NCI-H1694 (cell line): ENCODE data around the gene GSC2.
"Not testable (repeated sequence)": the region's sequence is repeated elsewhere in the genome, so short reads cannot be mapped to it uniquely, and the experiment has no call there.

Experiments
- DNase-seq: peaks from one replicate; lab custom pipeline; 2025; lab: John Stamatoyannopoulos, UW

The GSC2 gene

DNA sequence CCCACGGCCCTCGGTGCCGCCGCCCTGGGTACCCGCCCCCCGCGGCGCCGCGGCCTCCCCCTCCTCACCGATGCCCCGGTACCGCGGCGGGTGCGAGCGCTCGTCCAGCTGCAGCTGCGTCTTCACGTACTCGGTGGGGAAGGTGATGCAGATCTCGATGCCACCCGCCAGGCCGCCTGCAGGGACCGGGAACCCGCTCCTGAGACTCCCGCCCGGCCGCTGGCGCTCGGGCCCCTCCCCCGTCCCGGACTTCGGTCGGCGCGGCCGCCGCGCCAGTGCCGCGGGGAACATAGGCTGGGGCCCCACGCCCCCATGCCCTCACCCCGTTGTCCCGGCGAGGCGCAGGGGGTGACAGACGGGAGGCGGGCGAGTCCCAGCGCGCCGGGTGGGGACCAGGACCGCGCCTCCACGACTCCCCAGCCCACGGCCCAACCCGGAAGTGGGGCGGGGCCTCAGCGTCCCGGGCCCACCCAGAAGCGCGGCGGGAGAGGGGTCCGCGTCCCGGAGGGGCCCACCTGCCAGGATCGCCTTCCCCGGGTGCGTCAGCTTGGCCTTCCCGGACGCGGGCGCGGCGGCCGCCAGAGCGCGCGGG, 28.1 kb upstream of the GSC2 start:
- DNase-seq, result no peak

DNA sequence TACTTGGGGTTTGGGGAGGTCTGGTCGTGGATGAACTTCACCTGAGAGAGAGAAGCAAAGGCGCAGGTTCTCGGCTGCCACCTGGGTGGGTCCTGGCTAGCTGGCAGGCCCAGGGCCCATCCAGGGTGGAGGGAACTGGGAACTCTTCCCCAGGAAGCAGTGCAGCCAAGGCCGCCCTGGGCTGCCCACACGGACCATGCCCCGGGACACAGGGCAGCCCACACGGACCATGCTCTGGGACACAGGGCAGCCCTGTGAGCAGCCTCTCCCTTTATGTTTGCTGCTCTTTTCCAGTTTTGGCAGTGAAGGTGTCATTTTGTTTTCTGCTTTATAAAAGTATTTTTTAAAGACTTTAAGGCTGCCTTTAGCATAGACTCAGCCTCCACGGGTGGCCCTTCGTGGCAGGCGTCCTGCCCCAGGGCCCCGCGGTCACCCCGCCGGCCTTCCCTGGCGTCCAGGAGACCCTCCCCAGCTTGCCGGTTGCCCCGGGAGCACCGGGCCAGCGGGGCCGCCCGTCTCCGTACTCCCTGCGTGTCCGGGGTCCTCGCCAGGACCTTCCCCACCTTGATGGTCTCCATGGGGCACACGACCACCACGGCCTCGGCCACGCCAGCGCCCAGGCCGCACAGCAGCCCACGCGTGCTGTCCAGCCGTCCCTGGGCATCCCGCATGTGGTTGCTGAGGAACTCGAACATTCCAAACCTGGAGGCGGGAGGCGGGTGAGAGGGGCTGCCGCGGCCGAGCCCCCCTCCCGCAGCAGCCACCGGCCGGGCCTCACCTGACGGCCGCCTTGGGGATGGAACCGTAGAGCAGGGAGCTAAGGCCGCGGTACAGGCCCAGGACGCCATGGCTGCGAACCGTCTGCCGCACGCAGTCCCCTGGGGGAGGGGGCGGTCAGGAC, 27.3 kb upstream of the GSC2 start:
- DNase-seq, result no peak

DNA sequence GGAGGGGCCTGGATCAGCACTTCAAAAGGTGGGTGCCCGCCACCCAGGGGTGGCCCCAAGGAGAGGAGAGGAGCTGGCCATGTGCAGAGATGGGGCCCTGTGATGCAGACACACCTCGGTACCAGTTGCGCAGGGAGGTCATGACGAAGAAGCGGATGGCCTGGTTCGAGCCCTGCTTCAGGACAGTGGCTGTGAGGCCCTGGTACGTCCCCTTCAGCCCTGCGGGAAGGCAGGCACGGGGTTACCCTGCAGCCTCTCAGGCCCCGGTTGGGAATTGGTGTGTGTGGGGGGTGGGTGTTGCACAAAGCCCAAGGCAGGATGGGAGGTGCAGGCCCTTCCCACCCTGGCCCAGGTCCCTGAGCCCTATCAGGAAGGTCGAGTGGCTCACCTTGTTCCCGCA, 26.6 kb upstream of the GSC2 start:
- DNase-seq, result no peak

DNA sequence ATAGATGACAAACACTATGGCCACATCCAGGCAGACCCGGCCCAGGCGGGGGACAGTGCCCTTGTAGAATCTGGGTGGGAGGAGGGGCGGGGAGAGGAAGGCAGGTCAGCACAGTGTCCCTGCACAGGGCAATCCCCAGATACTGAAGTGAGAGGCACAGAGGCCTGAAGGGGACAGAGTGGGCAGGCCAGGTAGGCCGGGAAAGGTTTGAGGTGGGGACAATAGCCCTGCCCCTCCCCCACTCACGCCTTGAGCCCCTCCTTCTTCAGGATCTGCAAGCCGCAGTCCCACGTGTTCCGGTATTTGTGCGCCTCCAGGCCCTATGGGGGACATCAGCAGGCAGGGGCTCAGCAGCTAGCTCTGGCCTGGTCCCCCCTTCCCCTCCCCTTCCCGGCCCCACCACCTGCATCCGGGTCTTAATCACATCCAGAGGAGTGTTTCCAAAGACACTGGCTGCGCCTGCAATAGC, 26.1 kb upstream of the GSC2 start:
- no peak for DNase-seq

DNA sequence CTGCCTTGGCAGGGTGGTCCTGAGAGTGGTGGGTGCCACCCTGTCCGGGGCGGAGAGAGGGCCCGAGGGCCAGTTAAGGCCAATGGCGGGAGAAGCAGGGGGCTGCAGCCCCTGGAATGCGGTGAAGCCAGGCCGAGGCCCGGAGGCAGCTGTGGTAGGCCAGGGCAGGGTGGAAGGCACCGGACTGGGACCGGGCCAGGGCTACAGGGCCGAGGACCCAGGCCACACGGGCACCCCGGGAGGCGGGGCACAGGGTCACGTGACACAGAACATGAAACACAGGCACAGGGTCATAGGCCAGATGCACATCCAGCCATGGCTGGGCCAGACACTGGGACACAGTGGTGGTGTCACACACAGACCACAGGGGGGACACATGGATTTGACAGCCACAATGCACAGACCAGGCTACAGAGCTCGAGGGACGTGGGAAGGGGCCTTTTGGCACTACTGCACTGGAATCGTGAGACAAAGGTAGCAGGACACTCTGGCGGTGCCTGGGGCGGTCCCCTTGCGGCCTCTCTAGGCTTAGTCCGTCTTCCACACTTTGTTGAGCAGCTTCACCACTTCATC, 25.6 kb upstream of the GSC2 start:
- no peak for DNase-seq

DNA sequence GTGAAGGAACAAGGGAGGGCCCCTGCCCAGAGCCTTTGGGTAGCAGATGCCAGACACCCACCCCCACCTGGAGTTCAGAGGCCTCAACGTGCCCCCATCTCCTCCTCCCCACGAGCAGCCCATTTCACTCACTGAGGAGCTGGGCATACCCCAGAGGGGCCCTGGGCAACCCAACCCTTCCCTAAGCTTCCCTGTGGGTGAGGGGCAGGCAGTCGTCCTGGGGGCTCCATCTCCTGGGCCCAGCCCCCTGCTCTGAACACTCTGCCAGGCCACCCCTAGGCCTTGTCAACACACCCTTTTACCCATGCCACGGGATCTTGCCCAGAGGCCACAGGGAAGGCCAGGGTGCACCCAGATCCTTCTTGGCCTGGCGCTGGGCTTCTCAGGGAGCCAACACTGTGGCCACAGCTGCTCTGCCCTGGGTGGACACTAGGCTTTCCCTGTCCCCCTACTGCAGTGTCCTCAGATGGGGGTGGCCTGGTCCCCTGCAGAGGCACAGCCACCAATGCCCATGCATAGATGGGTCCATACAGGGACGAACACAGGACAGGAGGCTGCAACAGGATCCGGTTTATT, 25.0 kb upstream of the GSC2 start:
- no peak for DNase-seq

DNA sequence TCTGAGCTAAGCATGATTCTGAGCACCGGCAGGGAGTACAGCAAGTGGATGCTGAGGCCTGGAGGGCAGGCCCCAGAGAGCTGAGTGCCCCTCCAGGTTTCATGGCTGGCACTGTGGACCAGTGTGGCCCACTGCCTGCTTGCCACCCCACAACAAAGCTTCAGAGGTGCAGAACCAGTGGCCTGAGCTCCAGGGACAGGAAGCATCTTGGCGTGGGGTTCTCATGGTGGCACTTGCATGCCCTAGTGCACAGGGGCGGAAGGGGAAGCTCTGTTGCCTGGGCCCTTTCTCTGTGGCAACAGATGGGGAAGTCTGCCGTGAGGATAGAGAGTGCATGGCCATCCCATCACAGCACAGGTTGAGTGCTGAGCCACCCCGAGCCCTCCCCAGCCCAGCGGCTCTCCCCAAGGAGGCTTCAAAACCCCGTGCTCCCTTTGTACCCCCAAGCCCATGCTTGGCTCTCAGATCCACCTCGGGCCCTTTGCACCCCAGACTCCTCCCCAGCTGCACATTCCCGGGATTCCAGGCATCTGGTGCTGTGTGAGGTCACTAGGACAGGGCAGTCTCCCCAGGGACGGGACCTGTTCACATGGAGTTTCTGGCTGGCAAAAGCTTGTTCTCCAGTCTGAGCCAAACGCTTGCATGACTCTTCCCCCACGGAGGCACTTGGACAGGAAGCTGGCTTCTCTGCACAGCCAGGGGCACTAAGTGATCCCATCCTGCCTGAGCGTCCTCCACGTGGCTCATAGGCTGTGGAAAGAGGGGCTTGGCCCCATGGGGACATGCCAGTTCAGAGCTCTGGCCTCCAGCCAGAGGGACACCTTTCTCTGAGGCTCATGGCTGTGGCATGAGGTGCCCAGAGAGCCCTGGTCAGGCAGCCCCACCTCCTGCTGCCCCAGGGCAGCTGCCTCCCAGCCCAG, 24.3 kb upstream of the GSC2 start:
- DNase-seq, result no peak

DNA sequence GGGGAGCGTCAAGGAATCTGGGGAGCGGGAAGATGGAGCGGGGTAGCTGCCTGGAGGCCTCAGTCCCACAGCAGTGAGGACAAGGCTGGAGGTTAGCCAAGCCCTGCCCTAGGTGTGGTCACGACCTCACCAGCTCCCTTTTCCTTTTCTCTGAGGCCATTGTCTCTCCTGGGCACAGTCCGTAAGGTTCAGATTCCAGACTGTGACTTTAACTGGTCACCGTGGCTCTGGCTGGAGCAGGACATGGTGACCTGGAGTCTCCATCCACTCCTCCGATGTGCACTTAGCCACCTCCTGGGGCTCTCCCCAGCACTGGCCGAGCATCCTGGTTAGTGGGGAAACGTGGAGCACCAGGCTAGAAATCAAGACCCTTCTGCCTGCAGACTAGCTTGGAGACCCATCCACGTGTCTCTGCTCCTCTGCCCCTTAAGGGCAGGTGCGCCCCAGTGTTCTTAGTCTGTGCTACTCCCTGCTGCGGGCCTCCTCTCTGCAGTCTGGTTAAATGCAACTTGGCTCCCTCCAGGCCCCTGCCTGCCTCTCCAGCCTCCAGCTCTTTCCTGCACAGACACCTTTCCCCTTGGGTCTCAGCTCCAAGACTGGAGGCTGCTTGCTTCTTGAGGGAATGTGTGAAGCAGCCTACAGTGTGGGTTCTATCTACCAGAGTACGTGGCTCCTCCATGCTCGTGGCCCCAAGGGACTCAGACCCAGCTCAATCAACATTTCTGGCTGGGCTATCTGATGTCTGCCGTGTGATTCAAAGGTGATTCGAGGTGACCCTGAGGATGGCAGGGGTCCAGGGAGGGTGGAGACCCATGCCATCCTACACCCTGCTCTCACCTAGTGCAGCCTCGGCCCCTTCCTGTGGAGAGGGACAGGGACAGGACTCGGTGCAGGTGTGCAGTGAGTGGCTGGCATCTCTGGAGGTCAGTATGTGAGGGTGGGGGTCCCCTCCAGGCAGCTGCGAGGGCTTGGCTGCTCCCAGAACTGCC, 23.2 kb upstream of the GSC2 start:
- no peak for DNase-seq

DNA sequence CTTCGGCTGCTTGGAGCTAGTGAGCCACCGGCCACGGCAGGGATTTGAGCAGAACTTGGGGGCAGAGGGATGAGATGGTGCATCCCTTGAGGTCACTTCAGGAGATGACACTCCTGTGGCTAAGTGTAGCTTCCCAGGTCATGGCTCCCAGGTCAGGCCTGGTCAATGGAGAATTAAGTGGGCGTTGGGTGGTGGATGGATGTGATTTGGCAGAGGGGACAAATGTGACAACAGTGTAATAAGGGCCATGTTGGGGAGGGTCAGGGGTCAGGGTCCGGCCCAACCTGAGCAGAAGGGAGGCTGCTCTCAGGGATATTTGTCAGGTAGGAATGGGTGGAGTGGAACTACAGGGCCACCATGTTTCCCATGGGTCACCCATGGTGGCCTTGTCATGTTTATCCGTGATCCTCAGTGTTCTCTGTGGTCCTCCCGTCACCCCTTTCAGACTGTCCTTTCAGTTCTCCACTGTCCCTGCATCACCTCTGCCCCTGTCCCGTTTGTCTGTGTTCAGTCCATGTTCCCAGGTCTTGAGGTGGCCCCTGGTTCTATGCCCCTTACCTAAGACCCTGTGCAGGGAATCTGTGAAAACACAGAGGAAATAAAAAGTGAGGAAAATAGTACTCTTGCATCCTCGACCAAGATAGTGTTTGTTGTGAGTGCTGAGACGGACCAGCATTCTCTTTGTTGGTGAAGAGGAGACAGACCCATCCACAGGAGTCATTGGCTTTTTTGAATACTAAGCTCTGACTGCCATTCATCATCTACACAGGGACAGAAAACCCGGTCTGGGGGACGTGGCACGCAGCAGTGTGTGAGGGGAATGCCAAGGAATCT, 22.3 kb upstream of the GSC2 start:
- DNase-seq, result no peak

DNA sequence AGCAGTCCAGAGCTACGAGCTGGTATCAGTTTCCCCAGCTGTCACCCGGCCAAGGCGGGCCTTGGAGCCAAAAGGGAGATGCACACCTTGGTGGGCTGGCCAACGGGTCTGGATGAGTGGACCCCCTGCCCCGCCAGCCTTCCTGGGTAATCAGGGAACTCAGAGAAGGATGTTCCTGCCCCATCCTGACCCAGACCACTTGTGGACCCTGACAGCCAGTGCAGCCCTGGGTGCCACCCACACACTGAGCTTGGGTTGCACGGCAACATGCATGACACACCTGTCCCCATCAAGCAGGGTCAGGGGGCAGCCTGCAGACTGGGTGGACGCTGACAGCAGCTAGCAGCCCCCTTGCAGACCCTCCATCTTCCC, 19.8 kb upstream of the GSC2 start:
- DNase-seq, result no peak

DNA sequence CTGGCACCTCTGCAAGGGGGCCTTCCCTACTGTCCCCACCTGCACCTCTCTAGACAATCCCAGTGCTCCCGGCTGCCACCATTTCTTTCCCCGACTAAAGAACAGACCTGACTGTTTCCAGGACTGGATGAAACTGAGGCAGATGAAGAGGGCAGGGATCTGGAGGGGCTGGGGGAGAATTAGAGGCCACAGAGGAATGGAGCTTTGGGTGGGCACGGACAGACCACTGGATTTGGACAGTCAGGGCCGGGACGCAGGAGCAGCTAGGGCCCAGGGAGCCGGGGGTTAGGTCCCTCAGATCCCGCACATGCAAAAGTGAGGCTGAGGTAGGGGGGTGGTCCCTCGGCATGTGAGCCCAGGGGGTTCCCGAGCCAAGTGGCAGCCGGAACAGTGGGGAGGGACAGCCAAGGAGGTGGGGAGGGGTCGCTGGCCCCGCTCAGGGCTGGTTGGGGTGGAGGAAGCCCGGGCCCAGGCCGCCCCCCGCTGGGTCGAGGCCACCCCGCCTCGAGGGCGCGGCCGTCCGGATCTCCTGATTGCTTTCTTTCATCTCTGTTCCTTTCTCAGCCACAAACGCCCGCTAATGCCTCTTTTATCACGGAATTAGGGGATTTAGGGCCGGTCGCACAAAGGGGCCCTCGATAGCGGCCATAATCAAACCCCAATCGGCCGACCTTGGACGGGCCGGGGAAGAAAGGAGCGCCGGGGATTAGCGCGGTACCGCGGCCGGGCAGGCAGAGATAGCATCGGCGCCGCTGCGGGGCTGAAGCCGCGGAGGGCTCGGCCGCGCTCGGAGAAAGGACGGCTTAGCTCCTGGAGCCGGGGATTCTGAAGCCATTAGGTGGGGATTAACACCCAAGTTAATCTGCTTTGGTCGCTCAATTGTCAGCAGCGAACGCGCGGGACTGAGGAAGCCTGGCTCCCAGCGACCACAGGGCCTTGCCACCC, 19.2 kb upstream of the GSC2 start:
- no peak for DNase-seq

DNA sequence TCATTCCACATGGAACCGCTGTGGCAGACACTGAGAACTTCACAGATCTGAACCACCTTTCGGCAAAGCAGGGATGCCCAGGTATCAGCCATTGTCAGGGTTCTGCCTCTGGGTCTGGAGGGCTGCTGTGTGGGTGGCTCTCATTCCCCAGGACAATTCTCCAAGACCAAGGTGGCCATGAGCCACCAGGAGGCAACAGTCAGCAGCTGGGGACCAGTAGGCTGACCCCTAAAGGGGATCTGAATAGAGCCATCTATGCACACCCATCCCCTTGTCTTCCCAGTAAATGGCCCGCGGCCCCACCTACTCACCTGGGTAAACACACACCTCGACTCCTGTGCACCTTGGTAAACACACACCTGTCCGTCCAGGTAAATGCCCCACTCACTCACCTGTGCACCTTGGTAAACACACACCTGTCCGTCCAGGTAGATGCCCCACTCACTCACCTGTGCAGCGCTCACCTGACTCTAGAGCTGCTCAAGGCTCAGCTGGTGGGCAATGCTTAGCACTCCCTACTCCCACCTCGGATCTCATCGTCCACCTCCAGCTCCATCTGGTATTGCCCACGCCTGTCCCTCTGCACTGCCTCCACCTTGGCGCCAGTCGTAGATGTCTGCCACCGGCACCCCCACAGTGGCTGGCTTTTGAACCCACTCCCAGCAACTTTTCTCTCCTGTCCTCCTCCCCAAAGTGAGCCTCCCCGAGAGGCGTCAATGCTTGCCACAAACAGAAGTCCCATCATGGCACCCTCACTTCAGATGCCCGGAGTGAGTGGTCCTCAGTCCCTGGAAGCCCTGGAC, 18.2 kb upstream of the GSC2 start:
- no peak for DNase-seq

DNA sequence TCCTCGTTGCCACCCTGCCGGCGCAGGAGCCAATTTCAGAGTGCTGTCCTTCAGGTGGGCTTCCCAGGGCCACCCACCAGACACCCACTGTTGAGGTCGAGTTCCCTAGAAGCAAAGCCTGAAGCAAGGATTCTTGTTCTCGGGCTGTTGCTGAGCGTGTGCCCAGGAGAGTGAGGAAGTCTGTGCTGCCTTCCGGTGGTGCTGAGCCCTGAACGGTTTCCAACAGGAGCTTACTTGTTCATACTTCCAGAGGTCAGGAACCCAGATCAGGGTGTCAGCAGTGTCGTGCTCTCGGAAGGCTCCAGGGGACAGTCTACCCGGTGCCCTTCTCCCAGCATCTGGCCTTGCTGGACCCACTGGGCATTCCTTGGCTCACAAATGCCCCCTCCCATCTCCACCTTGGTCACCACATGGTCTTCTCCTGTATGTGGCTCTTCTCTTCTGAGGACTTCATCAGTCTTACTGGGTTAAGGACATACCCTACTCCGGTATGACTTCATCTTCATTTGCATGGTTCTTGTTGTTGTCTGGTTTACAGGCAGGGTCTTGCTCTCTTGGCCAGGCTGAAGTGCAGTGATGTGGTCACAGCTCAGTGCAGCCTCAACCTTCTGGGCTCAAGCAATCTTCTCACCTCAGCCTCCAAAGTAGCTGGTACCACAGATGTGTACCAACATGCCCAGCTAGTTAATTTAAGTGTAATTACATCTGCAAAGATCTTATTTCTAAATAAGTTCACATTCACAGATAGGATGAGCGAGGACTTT, 17.2 kb upstream of the GSC2 start:
- DNase-seq, result no peak

DNA sequence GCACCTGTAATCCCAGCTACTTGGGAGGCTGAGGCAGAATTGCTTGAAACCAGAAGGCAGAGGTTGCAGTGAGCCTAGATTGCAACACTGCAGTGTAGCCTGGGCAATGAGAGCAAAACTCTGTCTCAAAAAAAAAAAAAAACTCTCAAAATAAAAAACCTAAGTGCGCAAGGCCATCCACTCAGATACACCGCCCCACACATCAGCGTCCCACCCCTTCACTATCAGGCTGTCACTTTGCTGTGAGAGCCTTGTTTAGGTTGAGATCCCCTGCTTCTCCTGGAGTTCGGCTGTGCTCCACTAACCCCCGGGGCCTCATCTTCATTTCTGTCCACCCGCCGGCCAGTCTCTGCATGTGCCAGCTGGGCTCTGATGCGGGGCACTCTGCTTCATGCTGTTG, 16.3 kb upstream of the GSC2 start:
- no peak for DNase-seq

DNA sequence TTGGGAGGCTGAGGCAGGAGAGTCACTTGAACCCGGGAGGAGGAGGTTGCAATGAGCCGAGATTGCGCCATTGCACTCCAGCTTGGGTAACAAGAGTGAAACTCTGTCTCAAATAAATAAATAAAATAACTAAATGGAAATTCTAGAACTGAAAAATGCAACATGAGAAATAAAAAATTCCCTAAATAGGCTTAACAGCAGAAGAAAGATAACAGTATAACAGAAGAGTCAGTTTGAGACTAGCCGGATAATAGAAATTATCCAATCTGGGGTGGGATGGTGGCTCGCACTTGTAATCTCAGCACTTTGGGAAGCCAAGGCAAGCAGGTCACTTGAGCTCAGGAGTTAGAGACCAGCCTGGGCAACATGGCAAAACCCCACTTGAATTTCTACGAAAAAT, 14.3 kb upstream of the GSC2 start:
- no peak for DNase-seq

DNA sequence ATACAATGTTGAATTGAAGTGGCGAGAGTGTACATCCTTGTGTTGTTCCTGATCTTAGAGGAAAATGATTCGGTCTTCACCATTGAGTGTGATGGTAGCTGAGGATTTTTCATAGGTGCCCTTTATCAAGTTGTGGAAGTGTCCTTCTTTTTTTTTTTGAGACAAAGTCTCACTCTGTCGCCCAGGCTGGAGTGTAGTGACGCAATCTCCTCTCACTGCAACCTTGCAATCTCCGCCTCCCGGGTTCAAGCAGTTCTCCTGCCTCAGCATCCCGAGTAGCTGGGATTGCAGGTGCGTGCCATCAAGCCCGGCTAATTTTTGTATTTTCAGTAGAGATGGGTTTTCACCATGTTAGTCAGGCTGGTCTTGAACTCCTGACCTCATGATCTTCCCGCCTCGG, 8.6 kb upstream of the GSC2 start:
- DNase-seq, result not testable (repeated sequence)

DNA sequence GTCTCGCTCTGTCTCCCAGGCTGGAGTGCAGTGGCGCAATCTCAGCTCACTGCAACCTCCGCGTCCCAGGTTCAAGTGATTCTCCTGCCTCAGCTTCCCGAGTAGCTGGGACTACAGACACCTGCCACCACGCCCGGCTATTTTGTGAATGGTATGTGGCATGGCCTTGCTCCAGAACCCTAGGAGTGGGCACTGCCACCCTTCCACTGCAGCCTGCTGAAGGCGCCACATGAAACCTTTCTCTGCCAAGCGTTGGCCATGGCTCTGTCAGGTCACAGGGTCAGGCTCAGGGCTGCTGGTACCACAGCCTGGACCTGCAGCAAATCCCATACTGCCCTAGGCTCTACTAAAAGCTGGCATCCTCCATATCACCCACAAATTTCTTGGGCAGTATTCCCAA, 6.0 kb upstream of the GSC2 start:
- DNase-seq, result not testable (repeated sequence)
